Testis (tissue), 3 donors: Measurements from ENCODE around the gene CARS1. TPM values are rescaled to one million over a fixed set of nuclear protein-coding genes. Genes with fewer than 3 reads are reported as not detected.

ENCODE experiments used
- DNase-seq: peaks from one replicate; pipeline ENCODE4 v3.0.0-alpha.2; 2019
- H3K27ac ChIP-seq, 2 donors: fragments of 200-600 bp; sonication (generic); one replicate each; pipeline ENCODE4 v1.5.1; 2019
- H3K27me3 ChIP-seq: fragments of 200-600 bp; sonication (generic); one replicate; pipeline ENCODE4 v1.5.1; 2019
- H3K36me3 ChIP-seq: fragments of 200-600 bp; sonication (generic); one replicate; pipeline ENCODE4 v1.5.1; 2017; ENCODE audit warnings: low read depth; ENCODE audit errors: missing control alignments
- H3K4me1 ChIP-seq: fragments of 200-600 bp; sonication (generic); one replicate; pipeline ENCODE4 v1.5.1; 2019
- H3K4me3 ChIP-seq, 2 donors: fragments of 200-600 bp; sonication (generic); one replicate each; pipeline ENCODE4 v1.5.1; 2017 to 2019
- H3K9me3 ChIP-seq: fragments of 200-600 bp; sonication (generic); one replicate; pipeline ENCODE4 v1.5.1; 2017
- CTCF ChIP-seq, 3 experiments: fragments of 450-650 bp in 2 of 3; fragments of 200-600 bp in 1 of 3; sonication (generic) in 1 of 3; IDR thresholded peaks; one replicate each; pipeline ENCODE4 v1.5.1; 2016 to 2019; ENCODE audit warnings: antibody characterized with exemption in 3 of 3, mild to moderate bottlenecking in 2 of 3, moderate library complexity in 1 of 3
- POLR2A ChIP-seq: fragments of 450-650 bp; IDR thresholded peaks from one replicate; pipeline ENCODE4 v1.6.1; 2017; ENCODE audit warnings: antibody characterized with exemption, mild to moderate bottlenecking, moderate library complexity
- WGBS, 2 donors: methylation state at CpG; one replicate each; pipeline ENCODE4 v1.1.5; 2018; 5-methylcytosine and 5-hydroxymethylcytosine counted together
- intact Hi-C: fragments of 100-400 bp; cut with DNase I; formaldehyde crosslinking; loops from one replicate; pipeline ENCODE4 v1.15.1; 2023; ENCODE audit warnings: low total_unique reads
- polyA plus RNA-seq: library from polyadenylated mRNA; stranded (reverse); fragments of 350-450 nt; fragmentation: Illumina TruSeq; extraction: RNeasy Lipid Tissue Mini Kit (QIAGEN cat#74804); gene quantifications from one replicate; pipeline ENCODE4 v1.2.3, GENCODE V29; 2014; ENCODE audit warnings: low read depth, low replicate concordance; ENCODE audit not compliant: insufficient read depth
- total RNA-seq, 2 donors: library from RNA; depleted of rRNA; stranded (reverse); fragments of >200 nt; gene quantifications; one replicate each; pipeline ENCODE4 v1.2.3, GENCODE V29; 2016

Gene CARS1
- total and polyA plus RNA-seq, 3 donors from 2014 or later: 34.8 to 48.2 (median 43.8) TPM

GRCh38 chr11:2963112-2963754 is 94.0 kb downstream of the CARS1 start:
- intact Hi-C loops: no loop called here
- no peak overlapping the region for H3K27ac ChIP-seq

GRCh38 chr11:2961080-2961479 is 96.1 kb downstream of the CARS1 start:
- Histone ChIP-seq H3K4me3 (no peak overlapping the region), H3K4me1 (no peaks in the 10 kb centered on the region), H3K36me3 (no peaks in the 10 kb centered on the region), H3K27ac (no peak overlapping the region), H3K27me3 (no peaks in the 10 kb centered on the region), H3K9me3 (no peaks in the 10 kb centered on the region)
- no peak for TF ChIP-seq POLR2A
- no peak for TF ChIP-seq CTCF (IDR thresholded peaks at IDR 0.05)
- intact Hi-C loops: no loop called here
- 70 to 79% methylated on average over 5 of the region's 5 CpGs for WGBS, 2 donors
- DNase-seq: no peak

More at GRCh38 chr11:2963112-2963754, 94.0 kb downstream of the CARS1 start:
- Histone ChIP-seq H3K36me3 (no peaks in the 10 kb centered on the region), H3K4me3 (no peak overlapping the region), H3K27me3 (no peaks in the 10 kb centered on the region), H3K4me1 (peaks cover 2% of the 10 kb centered on the region), H3K9me3 (no peaks in the 10 kb centered on the region)
- no peak for DNase-seq
- 87 to 90% methylated on average over 7 of the region's 7 CpGs for WGBS, 2 donors
- TF ChIP-seq CTCF (IDR thresholded peaks at IDR 0.05) (no peak), POLR2A (no peak)

GRCh38 chr11:2960139-2960538 is 97.1 kb downstream of the CARS1 start:
- 91 to 92% methylated on average over 7 of the region's 7 CpGs for WGBS, 2 donors
- H3K36me3 ChIP-seq: no peaks in the 10 kb centered on the region
- intact Hi-C loops: no loop called here

GRCh38 chr11:2958251-2958650 is 99.0 kb downstream of the CARS1 start:
- intact Hi-C loops: no loop called here
- Histone ChIP-seq H3K27me3 (no peaks in the 10 kb centered on the region), H3K4me1 (no peaks in the 10 kb centered on the region), H3K27ac (no peak overlapping the region), H3K9me3 (no peaks in the 10 kb centered on the region), H3K4me3 (no peak overlapping the region), H3K36me3 (no peaks in the 10 kb centered on the region)
- WGBS, 2 donors: 85 to 90% methylated on average over 3 of the region's 3 CpGs
- TF ChIP-seq POLR2A (no peak), CTCF (IDR thresholded peaks at IDR 0.05) (no peak)
- DNase-seq: no peak

More at GRCh38 chr11:2960139-2960538, 97.1 kb downstream of the CARS1 start:
- no peak for DNase-seq
- no peaks in the 10 kb centered on the region for H3K9me3 ChIP-seq
- TF ChIP-seq CTCF (IDR thresholded peaks at IDR 0.05) (no peak), POLR2A (no peak)
- H3K27ac ChIP-seq: no peak overlapping the region
- no peaks in the 10 kb centered on the region for H3K4me1 ChIP-seq
- H3K27me3 ChIP-seq: no peaks in the 10 kb centered on the region
- no peak overlapping the region for H3K4me3 ChIP-seq

- Histone ChIP-seq H3K36me3 (no peaks in the 10 kb centered on the region), H3K9me3 (no peaks in the 10 kb centered on the region), H3K27ac (no peak overlapping the region), H3K4me3 (no peak overlapping the region), H3K4me1 (no peaks in the 10 kb centered on the region), H3K27me3 (no peaks in the 10 kb centered on the region)
- 79 to 87% methylated on average over 6 of the region's 6 CpGs for WGBS, 2 donors
- DNase-seq: no peak
- intact Hi-C loops: no loop called here
- TF ChIP-seq CTCF (IDR thresholded peaks at IDR 0.05) (no peak), POLR2A (no peak)
Measured at GRCh38 chr11:2955906-2956476, 101.2 kb downstream of the CARS1 start.
